HG02571 (cell line): ENCODE data around the gene SNX9.
"Not testable (repeated sequence)": the region's sequence is repeated elsewhere in the genome, so short reads cannot be mapped to it uniquely, and the experiment has no call there.

Source experiments
- ATAC-seq: cut with Tn5 transposase; IDR thresholded peaks from one replicate; pipeline ENCODE4 v1.9.1; 2021; ENCODE audit warnings: mild to moderate bottlenecking, moderate library complexity; ENCODE audit not compliant: unreplicated experiment

The SNX9 gene

DNA sequence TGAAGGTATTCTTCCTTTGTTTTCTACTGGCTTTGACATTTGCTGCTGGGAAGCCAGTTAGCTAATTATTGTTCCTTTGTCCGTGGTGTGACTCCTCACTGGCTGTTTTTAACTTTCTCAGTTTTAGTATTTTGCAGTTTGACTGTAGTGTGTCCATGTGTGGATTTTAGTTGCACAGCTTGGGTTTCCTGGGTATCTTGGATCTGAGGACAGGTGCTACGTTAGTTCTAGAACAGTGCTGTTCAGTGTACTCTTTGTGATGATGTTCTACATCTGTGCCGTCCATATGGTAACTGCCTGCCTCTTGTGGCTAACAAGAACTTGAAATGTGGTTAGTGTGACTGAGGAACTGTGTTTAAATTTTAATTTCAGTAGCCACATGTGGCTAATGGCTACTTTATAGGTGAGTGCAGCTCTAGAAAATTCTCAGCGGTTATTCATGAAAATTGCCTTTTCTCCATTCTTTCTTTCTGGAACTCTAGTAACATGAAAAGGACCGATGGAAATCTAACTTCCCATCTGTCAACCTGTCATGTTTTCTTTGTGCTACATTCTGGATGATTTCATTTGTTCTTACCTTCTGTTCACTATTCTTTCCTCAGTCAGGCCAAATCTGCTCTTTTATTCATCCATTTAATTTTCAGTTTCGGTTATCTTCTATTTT is 7.4 kb downstream of the SNX9 start:
- ATAC-seq, result peak; percentile 88

DNA sequence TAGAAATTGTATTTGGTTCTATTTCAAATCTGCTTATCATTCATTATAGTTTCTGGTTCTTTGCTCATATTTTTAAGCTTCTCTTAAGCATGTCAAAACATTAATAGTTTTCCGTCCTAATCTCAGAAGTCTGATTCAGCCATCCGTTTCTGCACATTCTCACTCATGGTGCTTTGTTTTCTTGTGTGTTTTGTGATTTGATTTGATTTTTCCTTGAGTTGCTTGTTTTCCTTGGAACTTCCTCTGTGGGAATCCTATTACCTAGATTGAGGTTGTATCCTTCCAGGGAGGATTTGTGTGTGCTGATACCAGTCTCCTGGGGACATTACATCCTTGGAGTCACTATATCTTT is 7.9 kb downstream of the SNX9 start:
- no peak for ATAC-seq

DNA sequence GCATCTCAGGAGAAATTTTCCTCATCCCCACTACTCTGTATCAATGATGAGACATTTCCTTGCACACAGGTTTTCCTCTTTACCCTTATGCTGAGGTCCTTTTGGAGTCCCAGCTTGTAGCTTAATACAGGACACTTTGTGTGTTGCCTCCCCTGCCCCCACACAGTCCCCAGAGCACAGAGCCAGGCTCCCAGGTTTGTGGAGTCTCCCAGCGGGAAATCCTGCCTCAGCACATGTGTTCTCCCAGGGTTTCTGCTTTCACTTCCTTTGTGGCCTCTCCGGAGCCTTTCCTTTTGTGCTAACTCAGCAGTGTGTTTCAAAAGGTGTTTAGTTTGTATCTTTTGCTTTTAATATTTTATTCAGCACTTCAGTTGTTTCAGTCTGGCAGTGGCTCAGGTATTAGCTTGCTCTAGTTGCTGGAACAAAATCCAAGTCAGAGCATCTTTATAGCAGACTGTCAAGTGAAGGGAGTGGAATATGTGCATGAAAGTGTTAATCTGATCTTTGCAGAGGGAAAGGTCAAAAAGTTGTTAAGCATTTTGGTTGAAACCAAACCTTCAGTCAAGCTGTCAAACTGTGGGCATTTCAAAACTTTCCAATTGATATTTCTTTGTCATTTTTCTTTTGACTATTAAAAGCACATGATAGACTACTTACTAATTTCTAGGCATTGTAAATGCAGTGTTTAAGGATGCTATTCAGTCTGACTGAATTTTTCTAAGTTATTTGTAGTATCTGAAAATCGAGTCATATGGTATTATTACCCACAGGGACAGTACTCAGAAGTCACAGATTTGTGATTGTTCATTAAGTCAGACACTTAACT is 8.6 kb downstream of the SNX9 start:
- ATAC-seq, result no peak

DNA sequence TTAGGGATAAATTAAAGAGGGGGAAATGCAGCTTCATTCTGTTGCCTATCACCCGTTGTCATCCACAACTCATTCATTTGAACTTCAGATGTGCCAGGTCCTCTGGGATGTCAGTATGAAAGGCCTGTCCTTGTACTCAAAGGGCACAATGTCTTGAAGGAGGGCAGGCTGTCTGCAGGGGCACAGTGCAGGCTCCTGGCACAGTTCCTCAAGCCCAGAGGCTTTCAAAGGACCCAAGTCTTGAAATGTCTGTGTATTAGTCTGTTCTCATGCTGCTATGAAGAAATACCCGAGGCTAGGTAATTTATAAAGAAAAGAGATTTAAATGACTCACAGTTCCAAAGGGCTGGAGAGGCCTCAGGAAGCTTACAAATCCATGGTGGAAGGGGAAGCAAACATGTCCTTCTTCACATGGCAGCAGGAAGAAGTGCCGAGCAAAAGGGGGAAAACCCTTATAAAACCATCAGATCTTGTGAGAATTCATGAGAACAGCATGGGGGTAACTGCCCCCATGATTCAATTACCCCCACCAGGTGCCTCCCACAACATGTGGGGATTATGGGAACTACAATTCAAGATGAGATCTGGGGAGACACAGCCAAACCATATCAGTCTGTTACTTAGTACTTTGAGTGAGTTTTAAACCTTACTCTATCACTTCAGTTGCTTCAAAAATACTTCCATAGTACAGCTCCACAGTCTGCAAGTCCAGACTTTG is 9.4 kb downstream of the SNX9 start:
- ATAC-seq, result no peak

DNA sequence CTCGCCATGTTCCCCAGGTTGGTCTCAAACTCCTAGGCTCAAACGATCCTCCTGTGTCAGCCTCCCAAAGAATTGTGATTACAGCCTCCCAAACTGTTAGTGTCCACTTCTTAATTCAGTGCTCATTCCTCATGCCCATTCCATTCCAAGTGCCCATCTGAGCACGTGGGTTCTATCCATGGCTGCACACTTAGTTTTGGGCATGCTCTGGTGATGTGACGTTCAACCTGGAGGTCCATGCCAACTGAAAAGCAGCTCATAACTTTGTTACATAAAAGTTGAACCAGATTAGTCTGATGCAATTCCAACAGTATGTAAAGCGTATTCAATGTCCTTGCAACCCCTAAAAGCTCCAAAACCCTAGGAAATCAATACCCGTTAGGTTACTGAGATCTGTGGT is 11.5 kb downstream of the SNX9 start:
- ATAC-seq, result no peak

DNA sequence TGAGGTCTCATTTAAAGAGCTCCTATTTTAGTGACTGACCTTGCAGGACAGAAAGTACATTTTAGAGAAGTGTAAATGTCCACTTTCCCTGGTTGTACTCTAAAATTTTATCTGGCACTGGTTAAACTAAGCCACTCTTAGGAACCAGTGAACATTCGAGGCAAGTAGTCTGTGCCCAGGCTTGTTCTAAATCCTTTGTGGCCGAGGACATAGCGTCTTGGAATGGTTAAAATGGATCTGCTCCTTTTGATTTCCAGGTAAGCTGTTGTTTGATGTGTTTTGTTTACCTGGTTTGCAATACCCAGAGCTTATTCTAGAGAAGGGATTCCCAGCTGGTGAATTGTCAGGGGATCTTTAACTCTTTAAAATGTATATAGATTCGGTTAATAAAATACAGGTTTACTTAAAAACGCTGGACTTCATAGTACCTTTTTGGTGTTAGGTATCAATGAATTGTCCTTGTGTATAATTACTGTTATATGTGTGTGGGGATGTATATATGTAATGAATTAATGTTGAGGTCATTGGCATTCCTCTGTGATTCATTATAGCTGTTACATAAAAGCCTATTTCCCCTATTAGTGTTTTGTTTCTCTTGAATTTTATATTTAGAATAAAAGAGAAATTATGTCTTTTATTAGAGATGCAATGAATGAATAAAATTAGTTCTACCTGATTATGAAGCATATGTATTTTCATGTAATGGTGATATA is 15.8 kb downstream of the SNX9 start:
- no peak for ATAC-seq

DNA sequence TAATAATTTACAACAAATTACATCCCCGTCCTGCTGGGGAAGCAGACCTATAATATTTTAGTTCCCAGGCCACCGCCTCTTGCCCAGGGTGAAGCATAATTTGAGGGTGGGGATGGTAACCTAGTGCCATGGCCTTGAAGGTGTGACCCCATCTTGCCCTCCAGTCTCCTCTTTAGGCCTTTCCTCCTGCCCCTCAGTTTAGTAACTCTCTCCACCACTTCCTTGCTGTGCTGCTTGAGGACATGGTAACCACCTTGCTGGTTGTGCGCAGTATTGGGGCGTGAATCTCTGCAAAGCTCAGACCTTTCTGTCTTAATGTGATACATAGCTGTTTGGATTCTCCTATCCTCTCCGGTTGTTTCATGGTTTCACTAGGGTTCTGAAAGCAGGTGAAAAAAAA is 16.6 kb downstream of the SNX9 start:
- ATAC-seq, result no peak

DNA sequence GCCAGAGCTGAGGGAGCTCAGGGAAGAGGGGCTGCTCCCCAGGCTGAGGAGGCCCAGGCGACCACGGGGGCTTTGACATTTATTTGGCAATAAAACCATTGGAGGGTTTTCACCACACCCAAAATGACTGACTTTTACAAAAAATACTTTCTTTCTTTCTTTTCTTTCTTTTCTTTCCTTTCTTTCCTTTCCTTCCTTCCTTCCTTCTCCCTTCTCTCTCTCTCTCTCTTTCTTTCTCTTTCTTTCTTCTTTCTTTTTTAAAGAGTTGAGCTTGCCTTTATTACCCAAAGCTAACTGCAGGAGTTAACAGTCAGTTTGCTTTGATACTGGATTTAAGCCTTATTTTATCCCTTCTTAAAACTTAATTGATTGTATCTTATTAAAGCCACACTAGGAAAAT is 17.2 kb downstream of the SNX9 start:
- no peak for ATAC-seq

DNA sequence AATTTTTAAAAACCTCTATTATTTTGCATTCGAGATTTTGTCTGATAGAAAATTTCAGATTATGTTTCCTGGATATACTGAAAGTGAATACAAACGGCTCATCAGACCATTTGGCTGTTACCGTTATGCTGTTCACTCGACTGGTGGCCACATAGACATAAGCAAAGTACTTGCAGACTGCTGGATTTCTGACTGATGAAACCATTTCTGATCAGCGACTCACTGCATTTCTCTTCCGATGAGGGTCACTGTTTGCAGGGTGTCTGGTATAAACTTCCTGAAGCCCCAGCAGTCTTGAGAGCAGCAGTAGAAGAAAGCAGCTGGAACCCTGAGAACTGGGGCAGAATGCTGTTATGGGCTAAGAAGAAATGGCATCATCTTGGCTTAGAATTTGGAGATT is 17.7 kb downstream of the SNX9 start:
- ATAC-seq, result no peak

DNA sequence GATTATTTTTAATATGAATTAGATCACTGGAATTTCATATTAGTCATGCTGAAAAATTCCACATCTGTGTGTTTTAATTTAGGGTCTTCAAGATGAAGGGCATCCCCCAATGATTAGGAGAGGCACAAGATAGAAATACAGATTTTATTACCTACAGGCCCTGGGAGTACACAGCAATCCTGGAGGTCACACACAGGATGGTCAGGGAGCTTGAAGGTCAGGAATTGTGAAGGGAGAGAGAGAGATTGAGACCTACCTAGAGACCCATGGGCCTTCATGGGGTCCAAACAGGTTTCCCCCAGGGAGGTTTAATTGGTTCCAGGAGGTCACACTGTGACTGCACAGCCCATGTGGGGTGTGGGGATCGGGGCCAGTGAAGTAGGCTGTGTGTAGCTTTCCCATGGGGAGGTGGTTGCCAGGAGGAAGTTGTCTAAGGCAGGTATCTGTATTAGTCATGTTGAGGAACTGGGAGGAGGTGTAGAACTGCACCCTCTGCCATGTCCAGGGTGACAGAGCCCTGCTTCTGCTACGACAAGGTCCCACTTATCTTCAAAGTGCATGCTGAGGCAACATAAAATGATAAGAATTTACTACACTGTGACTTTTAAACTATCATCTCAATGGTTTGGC is 18.3 kb downstream of the SNX9 start:
- peak; percentile 87 for ATAC-seq

DNA sequence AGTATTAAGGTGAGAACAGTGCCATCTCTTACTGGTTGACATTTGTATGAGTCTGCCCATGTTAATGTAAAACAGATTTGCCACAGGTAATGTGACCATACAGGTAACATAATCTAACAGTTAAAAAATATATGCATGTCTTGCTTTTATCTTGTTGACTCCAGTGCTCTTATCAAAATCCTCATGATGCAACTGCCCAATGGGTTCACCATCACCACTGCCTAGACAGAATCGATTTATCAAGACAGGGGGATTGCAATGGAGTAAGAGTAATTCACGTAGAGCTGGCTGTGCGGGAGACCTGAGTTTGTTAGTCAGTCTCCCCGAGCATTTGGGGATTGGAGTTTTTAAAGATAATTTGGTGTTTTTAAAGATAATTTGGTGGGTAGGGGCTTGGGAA is 19.2 kb downstream of the SNX9 start:
- no peak for ATAC-seq

DNA sequence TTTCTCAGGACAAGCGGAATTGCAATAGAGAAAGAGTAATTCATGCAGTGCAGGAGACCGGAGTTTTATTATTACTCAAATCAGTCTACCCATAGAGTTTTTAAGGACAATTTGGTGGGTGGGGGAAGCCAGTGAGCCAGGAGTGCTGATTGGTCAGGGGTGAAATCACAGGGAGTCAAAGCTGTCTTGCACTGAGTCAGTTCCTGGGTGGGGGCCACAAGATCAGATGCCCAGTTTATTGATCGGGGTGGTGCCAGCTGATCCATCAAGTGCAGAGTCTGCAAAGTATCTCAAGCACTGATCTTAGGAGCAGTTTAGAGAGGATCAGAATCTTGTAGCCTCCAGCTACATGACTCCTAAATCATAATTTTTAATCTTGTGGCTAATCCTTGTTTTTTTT is 21.1 kb downstream of the SNX9 start:
- ATAC-seq, result not testable (repeated sequence)

DNA sequence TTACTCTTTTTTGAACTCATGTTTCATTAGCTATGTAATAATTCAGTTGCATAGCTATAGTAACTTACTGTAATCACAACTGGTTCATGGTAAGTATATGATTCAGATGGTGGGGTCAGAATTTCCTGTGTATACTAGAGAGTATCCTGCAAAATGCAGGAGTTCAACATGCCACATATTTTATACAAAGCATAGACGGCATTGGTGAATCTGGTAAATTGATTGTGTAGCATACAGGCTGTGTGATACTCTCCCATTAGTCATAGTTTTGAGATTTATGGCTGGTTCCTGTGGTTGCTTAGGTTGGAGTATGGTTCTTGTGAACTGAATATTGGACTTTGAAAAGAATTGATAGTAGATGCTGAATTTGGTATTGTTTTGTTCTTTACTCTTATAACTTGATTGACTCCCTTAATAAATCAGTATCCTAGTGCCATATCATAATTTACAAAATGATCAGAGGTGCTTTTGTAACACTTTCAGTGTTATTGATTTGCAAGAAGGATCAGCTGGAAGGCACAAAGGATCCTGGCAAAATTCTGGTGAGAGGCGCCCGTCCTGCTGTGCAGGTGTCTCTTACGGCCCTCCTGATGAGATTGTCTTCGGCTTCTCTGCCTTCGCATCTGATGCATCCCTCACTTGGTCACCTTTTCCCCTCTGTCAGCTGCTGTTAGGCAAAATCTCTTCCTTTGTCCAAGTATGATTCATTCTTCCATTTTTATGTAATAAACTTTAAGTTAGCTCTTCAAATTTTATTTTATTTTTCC is 22.6 kb downstream of the SNX9 start:
- no peak for ATAC-seq

DNA sequence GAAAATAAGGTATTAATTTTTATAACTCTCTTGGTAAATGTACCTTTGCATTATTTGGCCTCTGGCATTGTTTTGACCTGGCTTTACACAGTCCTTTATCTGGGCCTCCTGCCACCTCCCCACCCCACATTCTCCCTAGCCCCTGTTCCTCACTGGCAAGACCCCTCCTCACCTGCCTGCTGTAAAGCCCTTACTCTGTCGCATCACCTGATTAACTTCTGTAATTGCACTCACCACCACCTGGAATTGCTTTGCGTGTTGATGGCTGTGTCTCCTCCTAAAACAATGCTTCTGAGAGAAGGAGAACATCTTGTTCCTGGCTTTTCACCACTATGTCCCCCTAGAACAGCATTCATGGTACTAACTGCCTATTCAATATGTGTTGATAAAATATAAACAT is 24.8 kb downstream of the SNX9 start:
- no peak for ATAC-seq

DNA sequence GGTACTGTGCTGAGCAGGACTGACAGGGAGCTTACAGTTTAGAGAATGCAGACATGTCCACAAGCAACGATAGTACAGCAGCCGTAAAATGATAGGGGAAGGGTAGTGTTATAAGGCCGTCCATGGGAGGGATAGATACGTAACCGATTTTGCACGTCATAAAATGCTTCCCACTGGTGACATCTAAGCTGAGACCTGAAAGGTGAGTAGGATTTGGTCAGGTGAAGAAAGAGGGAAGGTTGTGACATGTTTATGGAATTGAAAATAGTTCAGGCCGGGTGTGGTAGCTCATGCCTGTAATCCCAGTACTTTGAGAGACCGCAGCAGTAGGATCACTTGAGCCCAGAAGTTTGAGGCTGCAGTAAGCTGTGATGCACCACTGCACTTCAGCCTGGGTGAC is 25.6 kb downstream of the SNX9 start:
- no peak for ATAC-seq

DNA sequence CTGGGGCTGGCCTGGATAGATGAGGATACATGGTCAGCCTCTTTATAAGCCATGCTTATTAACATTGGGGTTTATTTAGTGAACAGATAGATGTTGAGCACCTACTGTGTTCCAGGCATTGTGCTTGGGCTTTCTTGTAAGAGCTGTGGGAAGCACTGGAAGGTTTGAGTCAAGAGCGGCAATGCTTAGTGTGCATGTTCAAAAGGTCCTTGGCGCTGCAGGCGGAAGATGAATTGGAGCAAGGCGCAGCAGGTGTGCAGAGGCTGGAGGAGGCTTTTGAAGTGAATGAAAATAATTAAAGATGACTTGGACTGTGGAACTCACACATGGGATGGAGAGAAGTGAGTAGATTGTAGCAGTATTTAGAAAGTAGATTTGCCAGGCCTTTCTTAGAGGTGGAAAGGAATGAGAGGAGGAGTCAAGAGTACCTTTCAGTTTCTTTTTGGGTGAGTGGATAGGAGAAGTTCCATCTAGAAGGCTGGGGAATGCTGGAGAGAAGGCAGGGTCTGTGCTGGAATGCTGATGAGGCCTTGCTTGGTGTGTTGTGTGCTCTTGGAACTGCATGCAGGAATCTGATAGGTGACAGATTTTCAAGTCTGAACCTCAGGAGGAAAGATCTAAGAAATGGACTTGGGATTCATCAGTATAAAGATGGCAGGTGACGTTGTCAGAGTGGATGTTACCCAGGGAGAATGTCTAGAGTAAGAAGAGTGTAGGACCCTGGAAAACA is 26.4 kb downstream of the SNX9 start:
- no peak for ATAC-seq

DNA sequence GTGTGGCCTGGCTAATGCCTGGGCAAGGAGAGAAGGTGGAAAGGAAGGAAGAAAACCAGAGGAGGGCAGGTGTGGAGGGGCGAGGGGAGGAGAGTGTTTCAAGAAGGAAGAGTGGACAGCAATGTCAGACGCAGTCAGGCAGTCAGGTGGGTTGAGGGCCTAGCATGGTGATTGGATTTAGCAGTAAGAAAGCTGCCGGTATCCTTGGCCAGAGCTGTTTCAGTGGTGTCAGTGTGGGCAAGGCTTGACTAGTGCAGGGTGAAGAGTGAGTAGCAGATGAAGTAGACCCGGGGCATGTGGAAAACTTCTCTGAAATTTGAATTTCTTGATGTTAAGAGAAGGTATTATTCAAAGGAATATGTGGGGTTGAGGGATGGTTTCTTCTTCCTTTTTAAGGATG is 27.0 kb downstream of the SNX9 start:
- no peak for ATAC-seq

DNA sequence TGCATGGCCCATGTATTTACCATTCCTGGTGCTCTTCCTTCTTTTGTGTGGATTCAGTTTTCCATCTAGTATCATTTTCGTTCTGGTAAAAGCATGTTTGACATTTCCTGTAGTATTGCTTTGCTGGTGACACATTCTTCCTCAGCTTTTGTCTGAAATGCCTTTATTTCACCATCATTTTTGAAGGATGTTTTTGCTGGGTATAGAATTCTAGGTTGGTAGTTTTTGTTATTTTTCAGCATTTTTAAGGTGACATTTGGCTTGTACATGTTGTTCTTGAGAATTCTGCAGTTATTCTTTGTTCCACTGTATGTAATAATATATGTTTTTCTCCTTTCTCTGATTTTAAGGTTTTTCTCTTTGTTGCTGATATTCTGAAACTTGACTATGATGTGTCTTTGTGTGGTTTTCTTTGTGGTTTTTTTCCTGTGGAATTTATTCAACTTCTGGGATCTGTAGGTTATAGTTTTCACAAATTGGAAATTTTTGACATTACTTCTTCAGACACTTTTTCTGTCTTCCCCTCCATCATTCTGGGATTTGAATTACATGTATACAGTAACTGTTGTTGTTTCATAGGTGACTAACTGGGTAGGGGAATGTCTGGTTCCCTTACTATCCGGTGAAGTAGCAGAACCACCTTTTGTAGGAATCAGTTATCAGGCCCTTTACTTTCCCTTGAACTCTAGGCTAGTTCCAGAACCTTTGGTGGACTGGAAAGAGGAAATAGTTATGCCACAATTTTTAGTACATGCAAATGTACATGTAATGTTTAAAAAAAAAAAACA is 30.2 kb downstream of the SNX9 start:
- no peak for ATAC-seq
